Upper lobe of right lung (tissue), 1 donor: ENCODE data around the gene PLCL2. TPM values are rescaled to one million over a fixed set of nuclear protein-coding genes. Genes with fewer than 3 reads are reported as not detected.

Experiments
- ATAC-seq: fragments of 200-7000 bp; cut with Tn5 transposase; one replicate; pipeline ENCODE4 v1.9.1; 2020; ENCODE audit warnings: mild to moderate bottlenecking, moderate library complexity
- DNase-seq: peaks from one replicate; pipeline ENCODE4 v3.0.0-alpha.2; 2020
- H3K27ac ChIP-seq: fragments of 200-600 bp; one replicate; pipeline ENCODE4 v1.8.0; 2022
- H3K27me3 ChIP-seq: fragments of 200-600 bp; one replicate; pipeline ENCODE4 v1.8.0; 2022; ENCODE audit warnings: mild to moderate bottlenecking
- H3K36me3 ChIP-seq: fragments of 200-600 bp; one replicate; pipeline ENCODE4 v1.8.0; 2022
- H3K4me1 ChIP-seq: fragments of 200-600 bp; one replicate; pipeline ENCODE4 v1.8.0; 2022
- H3K4me3 ChIP-seq: fragments of 200-600 bp; one replicate; pipeline ENCODE4 v1.8.0; 2022; ENCODE audit warnings: mild to moderate bottlenecking
- H3K9me3 ChIP-seq: fragments of 200-600 bp; one replicate; pipeline ENCODE4 v1.8.0; 2022
- CTCF ChIP-seq: fragments of 200-600 bp; IDR thresholded peaks from one replicate; pipeline ENCODE4 v1.8.0; 2022; ENCODE audit warnings: antibody characterized with exemption
- intact Hi-C: fragments of 100-400 bp; cut with DNase I; formaldehyde crosslinking; loops from one replicate; pipeline ENCODE4 v1.11.0; 2022
- total RNA-seq: library from RNA; stranded (reverse); fragmentation: NEBNext Ultra II Directional; extraction: Animal tissue kit (Norgen Biotek cat#: 25700); gene quantifications from one replicate; pipeline ENCODE4 v1.2.1, GENCODE V29; 2021
- donor health status: DM: no; HTN: yes; CAD: no; lungs with severe emphysema.

PLCL2 gene
- total RNA-seq, 1 donor from 2014 or later, result 9.1 TPM

DNA sequence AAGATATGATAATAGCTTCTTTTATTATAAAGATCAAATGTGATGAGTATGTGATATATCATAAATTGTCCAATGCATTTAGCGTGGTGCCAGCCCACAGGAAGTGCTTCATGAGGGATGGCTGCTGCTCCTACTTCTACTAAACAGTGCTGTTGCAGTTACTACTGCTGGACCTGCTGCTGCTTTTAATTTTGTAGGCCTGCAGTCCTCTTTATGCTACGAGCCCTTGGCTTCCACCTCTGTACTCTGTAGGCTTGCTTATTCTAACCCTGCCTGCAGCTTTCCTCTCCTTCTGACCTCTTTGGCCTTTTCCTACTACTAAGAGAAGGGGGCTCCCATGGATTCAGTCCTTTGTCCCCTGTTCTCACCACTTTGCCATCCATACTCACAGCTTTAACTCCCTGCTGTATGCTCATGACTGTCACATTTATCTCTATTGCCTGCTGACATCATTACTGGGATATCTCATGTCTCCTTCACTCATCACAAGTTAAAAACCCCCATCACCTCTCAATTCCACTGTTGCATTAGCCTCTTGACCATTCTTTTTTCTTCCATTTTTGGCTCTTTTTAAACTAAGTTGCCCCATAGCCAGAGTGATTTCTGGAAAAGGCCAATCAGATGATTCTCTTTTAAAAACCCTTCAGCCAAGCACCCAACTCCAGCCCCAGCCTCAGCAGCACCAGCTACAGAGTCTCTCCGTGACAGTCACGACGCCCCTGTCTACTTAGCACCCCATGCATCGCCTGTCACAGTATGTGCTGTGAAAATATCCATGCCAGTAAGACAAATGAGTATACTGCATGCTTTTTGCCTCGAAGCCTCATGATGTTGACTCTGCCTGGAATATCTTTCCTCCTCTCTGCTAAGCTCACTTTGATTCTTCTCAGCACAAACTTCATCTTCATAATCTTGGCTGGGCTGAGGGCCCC is 56.3 kb downstream of the PLCL2 start:
- Histone ChIP-seq H3K27me3 (no peaks in the 10 kb centered on the region), H3K27ac (no peak overlapping the region), H3K36me3 (no peaks in the 10 kb centered on the region), H3K4me1 (no peaks in the 10 kb centered on the region), H3K9me3 (no peaks in the 10 kb centered on the region), H3K4me3 (no peak overlapping the region)
- intact Hi-C loops, result no loop called here
- no peak for ATAC-seq
- no peak for TF ChIP-seq CTCF
- no peak for DNase-seq

DNA sequence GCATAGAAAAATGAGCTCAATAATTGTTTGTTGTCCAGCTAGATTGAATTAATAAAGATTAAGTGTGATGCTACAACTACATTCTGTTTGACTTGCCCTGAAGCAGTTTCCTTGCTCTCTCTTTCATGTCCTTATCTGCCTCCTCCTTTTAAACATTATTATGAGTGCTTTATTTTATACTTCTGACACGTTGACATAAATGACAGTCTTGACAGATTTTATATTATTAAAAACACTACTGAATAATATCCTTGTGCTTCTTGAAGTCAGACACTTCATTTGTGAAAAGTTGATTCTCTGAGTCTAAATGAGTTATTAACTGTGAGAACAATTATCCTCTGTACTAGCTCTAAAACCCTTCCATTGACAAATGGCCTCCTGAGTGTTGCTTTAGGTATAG is 58.2 kb downstream of the PLCL2 start:
- H3K4me3 ChIP-seq, result no peak overlapping the region
- no peaks in the 10 kb centered on the region for H3K4me1 ChIP-seq
- DNase-seq (no peak), ATAC-seq (no peak)
- no peak overlapping the region for H3K27ac ChIP-seq
- H3K27me3 ChIP-seq, result no peaks in the 10 kb centered on the region
- H3K36me3 ChIP-seq, result no peaks in the 10 kb centered on the region
- TF ChIP-seq CTCF, result no peak
- intact Hi-C loops, result no loop called here
- H3K9me3 ChIP-seq, result no peaks in the 10 kb centered on the region

DNA sequence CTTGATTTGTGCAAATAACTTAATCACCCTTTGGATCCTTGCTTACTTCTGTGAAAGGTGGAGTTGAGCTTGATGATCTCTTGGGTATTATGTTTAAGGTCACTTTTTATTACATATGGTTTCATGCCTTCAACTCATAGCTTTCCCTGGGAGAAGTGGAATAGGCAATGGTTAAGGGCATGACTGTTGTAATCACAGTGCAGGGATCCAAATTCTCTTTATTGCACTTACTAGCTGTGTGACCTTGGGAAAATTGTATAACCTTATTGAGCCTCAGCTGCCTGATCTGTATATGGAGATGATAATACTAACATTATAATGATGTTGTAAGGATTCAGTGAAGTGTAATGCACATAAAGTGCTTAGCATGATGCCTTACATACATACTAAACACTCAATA is 59.1 kb downstream of the PLCL2 start:
- H3K27me3 ChIP-seq, result no peaks in the 10 kb centered on the region
- no peak for DNase-seq
- H3K27ac ChIP-seq, result no peak overlapping the region
- H3K4me3 ChIP-seq, result no peak overlapping the region
- H3K9me3 ChIP-seq, result no peaks in the 10 kb centered on the region
- no peaks in the 10 kb centered on the region for H3K4me1 ChIP-seq
- no peaks in the 10 kb centered on the region for H3K36me3 ChIP-seq
- no peak for TF ChIP-seq CTCF
- no peak for ATAC-seq
- intact Hi-C loops, result no loop called here

GRCh38 chr3:16944356-16944755 is 59.6 kb downstream of the PLCL2 start:
- intact Hi-C loops, result no loop called here
- H3K4me3 ChIP-seq, result no peak overlapping the region
- DNase-seq (no peak), ATAC-seq (no peak)
- H3K9me3 ChIP-seq, result no peaks in the 10 kb centered on the region
- H3K27me3 ChIP-seq, result no peaks in the 10 kb centered on the region
- H3K4me1 ChIP-seq, result no peaks in the 10 kb centered on the region
- H3K27ac ChIP-seq, result no peak overlapping the region
- TF ChIP-seq CTCF, result no peak
- H3K36me3 ChIP-seq, result no peaks in the 10 kb centered on the region

GRCh38 chr3:16945330-16945729 is 60.6 kb downstream of the PLCL2 start:
- TF ChIP-seq CTCF, result no peak
- Histone ChIP-seq H3K9me3 (no peaks in the 10 kb centered on the region), H3K4me3 (no peak overlapping the region), H3K36me3 (no peaks in the 10 kb centered on the region), H3K27ac (no peak overlapping the region), H3K4me1 (no peaks in the 10 kb centered on the region), H3K27me3 (no peaks in the 10 kb centered on the region)
- DNase-seq, result no peak
- intact Hi-C loops, result no loop called here
- no peak for ATAC-seq
